HepG2 (cell line): Measurements from ENCODE around the gene PIP5K1A. TPM values are rescaled to one million over a fixed set of nuclear protein-coding genes. Genes with fewer than 3 reads are reported as not detected.

Experiments used
- CBX5 ChIP-seq: sonication (generic); formaldehyde crosslinking; IDR thresholded peaks from 2 replicates; pipeline ENCODE4 v1.4.0; 2020; ENCODE audit warnings: missing genetic modification reagents, borderline replicate concordance
- CHD2 ChIP-seq: IDR thresholded peaks from 2 replicates; pipeline ENCODE4 v1.6.1; 2011; ENCODE audit warnings: low read depth, low read length, improper control_type of control experiment
- CREB1 ChIP-seq, 2 experiments: fragments of 450-650 bp in 1 of 2; IDR thresholded peaks; 2 replicates each; pipeline ENCODE4 v1.6.1; 2016 to 2017; ENCODE audit warnings: control low read depth in 1 of 2, mild to moderate bottlenecking in 1 of 2, missing compliant biosample characterization in 1 of 2, missing genetic modification characterization in 1 of 2
- FOXJ3 ChIP-seq: sonication (generic); formaldehyde crosslinking; IDR thresholded peaks from 2 replicates; pipeline ENCODE4 v1.4.0; 2020; ENCODE audit warnings: missing genetic modification reagents, mild to moderate bottlenecking, borderline replicate concordance
- HNRNPH1 ChIP-seq: fragments of 200-400 bp; formaldehyde crosslinking; optimal IDR thresholded peaks from 2 replicates; pipeline ENCODE3; 2017; ENCODE audit warnings: mild to moderate bottlenecking, low read depth, low read length
- NBN ChIP-seq: fragments of 450-650 bp; conservative IDR thresholded peaks from 2 replicates; pipeline ENCODE4 v1.6.1; 2017
- RFXANK ChIP-seq: IDR thresholded peaks from 2 replicates; pipeline ENCODE4 v1.6.1; 2016
- ZBTB20 ChIP-seq: sonication (generic); formaldehyde crosslinking; IDR thresholded peaks from 2 replicates; pipeline ENCODE4 v1.8.1; 2023; ENCODE audit warnings: missing genetic modification reagents, low read depth, mild to moderate bottlenecking, borderline replicate concordance
- ZBTB8A ChIP-seq: sonication (generic); formaldehyde crosslinking; IDR thresholded peaks from 2 replicates; pipeline ENCODE4 v1.4.0; 2020; ENCODE audit warnings: mild to moderate bottlenecking, low read depth, missing genetic modification reagents, borderline replicate concordance
- ZNF264 ChIP-seq: sonication (generic); formaldehyde crosslinking; IDR thresholded peaks from 2 replicates; pipeline ENCODE4 v1.4.0; 2020; ENCODE audit warnings: missing genetic modification reagents
- ZNF441 ChIP-seq: sonication (generic); formaldehyde crosslinking; IDR thresholded peaks from 2 replicates; pipeline ENCODE4 v1.7.0; 2021; ENCODE audit warnings: missing genetic modification reagents, borderline replicate concordance
- ZNF629 ChIP-seq: sonication (generic); formaldehyde crosslinking; conservative IDR thresholded peaks from 2 replicates; pipeline ENCODE4 v1.5.0; 2020; ENCODE audit warnings: missing genetic modification reagents
- ZNF674 ChIP-seq: sonication (generic); formaldehyde crosslinking; IDR thresholded peaks from 2 replicates; pipeline ENCODE4 v1.5.0; 2020; ENCODE audit warnings: low read depth, mild to moderate bottlenecking, missing genetic modification reagents
- ZNF720 ChIP-seq: sonication (generic); formaldehyde crosslinking; IDR thresholded peaks from 2 replicates; pipeline ENCODE4 v1.4.0; 2020; ENCODE audit warnings: missing genetic modification reagents
- ZNF841 ChIP-seq: sonication (generic); formaldehyde crosslinking; IDR thresholded peaks from 2 replicates; pipeline ENCODE4 v1.8.1; 2023; ENCODE audit warnings: missing genetic modification reagents, borderline replicate concordance
- ZZZ3 ChIP-seq: sonication (generic); formaldehyde crosslinking; IDR thresholded peaks from 2 replicates; pipeline ENCODE4 v1.4.0; 2020; ENCODE audit warnings: missing genetic modification reagents, mild to moderate bottlenecking, borderline replicate concordance
- polyA plus RNA-seq, 8 experiments: library from polyadenylated mRNA; depleted of rRNA in 3 of 8; stranded (reverse) in 7 of 8; unstranded in 1 of 8; fragments of >200 nt; fragmentation: Illumina TruSeq in 4 of 8; extraction: Trizol in 4 of 8; gene quantifications; 2 replicates each; pipeline versions ENCODE4 v1.2.1 to v1.2.3, GENCODE V29; 2011 to 2016; ENCODE audit warnings: low read depth in 4 of 8, missing spikeins in 1 of 8, mixed read lengths in 1 of 8; ENCODE audit not compliant: insufficient read depth in 1 of 8
- total RNA-seq, 5 experiments: library from RNA; depleted of rRNA; stranded (reverse); fragments of >200 nt; fragmentation: Illumina TruSeq; extraction: Trizol; gene quantifications; 2 replicates each; pipeline ENCODE4 v1.2.3, GENCODE V29; 2016; ENCODE audit warnings: low read depth in 1 of 5
- TF ChIP-seq, protein P1 (sequence below): sonication (generic); formaldehyde crosslinking; IDR thresholded peaks from 2 replicates; pipeline ENCODE4 v1.4.0; 2020; ENCODE audit warnings: missing genetic modification reagents, borderline replicate concordance
- TF ChIP-seq, protein P2 (sequence below): sonication (generic); formaldehyde crosslinking; IDR thresholded peaks from 2 replicates; pipeline ENCODE4 v1.8.0; 2022; ENCODE audit warnings: missing genetic modification reagents, mild to moderate bottlenecking, borderline replicate concordance
- TF ChIP-seq, protein P3 (sequence below): sonication (generic); formaldehyde crosslinking; IDR thresholded peaks from 2 replicates; pipeline ENCODE4 v1.8.1; 2023; ENCODE audit warnings: mild to moderate bottlenecking, missing genetic modification reagents
- TF ChIP-seq, protein P4 (sequence below): sonication (generic); formaldehyde crosslinking; IDR thresholded peaks from 2 replicates; pipeline ENCODE4 v1.4.0; 2020; ENCODE audit warnings: mild to moderate bottlenecking, missing genetic modification reagents

The PIP5K1A gene
- total and polyA plus RNA-seq, 2 of the 13 experiments (the other 11 are each of a cell fraction or from before 2014, with no cell fraction given): 45.3 to 65.1 TPM

DNA sequence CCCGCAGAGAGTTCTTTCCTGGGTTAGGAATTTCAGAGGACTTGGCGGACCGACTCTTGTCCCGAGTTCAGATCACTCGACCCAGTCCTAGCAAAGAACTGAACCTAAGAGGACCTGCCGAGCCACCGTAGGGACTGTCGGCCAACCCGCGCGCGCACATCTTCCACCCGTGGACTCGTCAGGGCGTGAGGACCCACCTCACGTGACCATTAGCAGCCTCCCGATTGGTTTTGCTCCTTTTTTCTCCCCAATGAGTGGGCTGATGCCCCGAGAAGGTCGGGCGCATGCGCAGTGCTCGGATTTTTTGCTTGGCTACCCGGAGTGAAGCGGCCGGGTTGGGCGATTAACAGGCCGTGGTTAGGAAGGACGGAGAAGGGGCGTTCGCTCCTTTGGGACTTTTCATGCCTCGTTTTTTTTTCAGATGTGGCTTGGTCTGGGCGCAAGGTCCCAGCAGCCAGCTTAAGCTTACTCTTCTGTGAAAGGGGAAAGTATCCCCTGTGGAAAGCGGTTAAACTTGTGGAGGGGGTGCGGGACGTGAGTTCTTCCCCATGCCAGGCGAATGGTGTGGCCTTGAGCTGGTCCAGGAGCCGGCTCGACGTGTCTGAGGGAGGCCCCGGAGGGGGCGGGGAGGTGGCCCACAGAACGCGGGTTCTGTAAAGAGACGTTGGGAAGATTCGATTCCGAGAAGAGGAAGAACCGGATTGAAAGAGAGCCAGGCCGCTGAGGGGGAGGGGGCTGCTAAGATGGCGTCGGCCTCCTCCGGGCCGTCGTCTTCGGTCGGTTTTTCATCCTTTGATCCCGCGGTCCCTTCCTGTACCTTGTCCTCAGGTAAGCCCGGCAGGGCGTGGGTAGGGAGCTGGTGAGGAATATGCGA lies at the start of gene PIP5K1A (continued):
- TF ChIP-seq, protein P1, sequence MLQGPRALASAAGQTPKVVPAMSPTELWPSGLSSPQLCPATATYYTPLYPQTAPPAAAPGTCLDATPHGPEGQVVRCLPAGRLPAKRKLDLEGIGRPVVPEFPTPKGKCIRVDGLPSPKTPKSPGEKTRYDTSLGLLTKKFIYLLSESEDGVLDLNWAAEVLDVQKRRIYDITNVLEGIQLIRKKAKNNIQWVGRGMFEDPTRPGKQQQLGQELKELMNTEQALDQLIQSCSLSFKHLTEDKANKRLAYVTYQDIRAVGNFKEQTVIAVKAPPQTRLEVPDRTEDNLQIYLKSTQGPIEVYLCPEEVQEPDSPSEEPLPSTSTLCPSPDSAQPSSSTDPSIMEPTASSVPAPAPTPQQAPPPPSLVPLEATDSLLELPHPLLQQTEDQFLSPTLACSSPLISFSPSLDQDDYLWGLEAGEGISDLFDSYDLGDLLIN (CRISPR knock-in tag): 0 out of 2 replicates have a peak, but pooled peaks have one; percentile 37
- TF ChIP-seq, protein P2, sequence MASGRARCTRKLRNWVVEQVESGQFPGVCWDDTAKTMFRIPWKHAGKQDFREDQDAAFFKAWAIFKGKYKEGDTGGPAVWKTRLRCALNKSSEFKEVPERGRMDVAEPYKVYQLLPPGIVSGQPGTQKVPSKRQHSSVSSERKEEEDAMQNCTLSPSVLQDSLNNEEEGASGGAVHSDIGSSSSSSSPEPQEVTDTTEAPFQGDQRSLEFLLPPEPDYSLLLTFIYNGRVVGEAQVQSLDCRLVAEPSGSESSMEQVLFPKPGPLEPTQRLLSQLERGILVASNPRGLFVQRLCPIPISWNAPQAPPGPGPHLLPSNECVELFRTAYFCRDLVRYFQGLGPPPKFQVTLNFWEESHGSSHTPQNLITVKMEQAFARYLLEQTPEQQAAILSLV (CRISPR knock-in tag): no peak
- no peak for TF ChIP-seq CREB1 (IDR thresholded peaks at IDR 0.05)
- TF ChIP-seq CREB1 (CRISPR knock-in tag; IDR thresholded peaks at IDR 0.05): no peak; the same call in 1 of the 2 replicates
- 0 out of 2 replicates have a peak, but pooled peaks have one; percentile 10 for TF ChIP-seq ZNF841 (CRISPR knock-in tag)
- TF ChIP-seq, protein P3, sequence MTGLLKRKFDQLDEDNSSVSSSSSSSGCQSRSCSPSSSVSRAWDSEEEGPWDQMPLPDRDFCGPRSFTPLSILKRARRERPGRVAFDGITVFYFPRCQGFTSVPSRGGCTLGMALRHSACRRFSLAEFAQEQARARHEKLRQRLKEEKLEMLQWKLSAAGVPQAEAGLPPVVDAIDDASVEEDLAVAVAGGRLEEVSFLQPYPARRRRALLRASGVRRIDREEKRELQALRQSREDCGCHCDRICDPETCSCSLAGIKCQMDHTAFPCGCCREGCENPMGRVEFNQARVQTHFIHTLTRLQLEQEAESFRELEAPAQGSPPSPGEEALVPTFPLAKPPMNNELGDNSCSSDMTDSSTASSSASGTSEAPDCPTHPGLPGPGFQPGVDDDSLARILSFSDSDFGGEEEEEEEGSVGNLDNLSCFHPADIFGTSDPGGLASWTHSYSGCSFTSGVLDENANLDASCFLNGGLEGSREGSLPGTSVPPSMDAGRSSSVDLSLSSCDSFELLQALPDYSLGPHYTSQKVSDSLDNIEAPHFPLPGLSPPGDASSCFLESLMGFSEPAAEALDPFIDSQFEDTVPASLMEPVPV (CRISPR knock-in tag): no peak
- no peak for TF ChIP-seq ZNF720 (CRISPR knock-in tag)
- TF ChIP-seq HNRNPH1: no peak
- TF ChIP-seq ZNF264 (CRISPR knock-in tag): no peak
- 0 out of 2 replicates have a peak, but pooled peaks have one; percentile 30 for TF ChIP-seq ZNF629 (CRISPR knock-in tag)
- TF ChIP-seq, protein P4, sequence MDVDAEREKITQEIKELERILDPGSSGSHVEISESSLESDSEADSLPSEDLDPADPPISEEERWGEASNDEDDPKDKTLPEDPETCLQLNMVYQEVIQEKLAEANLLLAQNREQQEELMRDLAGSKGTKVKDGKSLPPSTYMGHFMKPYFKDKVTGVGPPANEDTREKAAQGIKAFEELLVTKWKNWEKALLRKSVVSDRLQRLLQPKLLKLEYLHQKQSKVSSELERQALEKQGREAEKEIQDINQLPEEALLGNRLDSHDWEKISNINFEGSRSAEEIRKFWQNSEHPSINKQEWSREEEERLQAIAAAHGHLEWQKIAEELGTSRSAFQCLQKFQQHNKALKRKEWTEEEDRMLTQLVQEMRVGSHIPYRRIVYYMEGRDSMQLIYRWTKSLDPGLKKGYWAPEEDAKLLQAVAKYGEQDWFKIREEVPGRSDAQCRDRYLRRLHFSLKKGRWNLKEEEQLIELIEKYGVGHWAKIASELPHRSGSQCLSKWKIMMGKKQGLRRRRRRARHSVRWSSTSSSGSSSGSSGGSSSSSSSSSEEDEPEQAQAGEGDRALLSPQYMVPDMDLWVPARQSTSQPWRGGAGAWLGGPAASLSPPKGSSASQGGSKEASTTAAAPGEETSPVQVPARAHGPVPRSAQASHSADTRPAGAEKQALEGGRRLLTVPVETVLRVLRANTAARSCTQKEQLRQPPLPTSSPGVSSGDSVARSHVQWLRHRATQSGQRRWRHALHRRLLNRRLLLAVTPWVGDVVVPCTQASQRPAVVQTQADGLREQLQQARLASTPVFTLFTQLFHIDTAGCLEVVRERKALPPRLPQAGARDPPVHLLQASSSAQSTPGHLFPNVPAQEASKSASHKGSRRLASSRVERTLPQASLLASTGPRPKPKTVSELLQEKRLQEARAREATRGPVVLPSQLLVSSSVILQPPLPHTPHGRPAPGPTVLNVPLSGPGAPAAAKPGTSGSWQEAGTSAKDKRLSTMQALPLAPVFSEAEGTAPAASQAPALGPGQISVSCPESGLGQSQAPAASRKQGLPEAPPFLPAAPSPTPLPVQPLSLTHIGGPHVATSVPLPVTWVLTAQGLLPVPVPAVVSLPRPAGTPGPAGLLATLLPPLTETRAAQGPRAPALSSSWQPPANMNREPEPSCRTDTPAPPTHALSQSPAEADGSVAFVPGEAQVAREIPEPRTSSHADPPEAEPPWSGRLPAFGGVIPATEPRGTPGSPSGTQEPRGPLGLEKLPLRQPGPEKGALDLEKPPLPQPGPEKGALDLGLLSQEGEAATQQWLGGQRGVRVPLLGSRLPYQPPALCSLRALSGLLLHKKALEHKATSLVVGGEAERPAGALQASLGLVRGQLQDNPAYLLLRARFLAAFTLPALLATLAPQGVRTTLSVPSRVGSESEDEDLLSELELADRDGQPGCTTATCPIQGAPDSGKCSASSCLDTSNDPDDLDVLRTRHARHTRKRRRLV: peak; percentile 79
- no peak for TF ChIP-seq NBN
- no peak for TF ChIP-seq CHD2
- no peak for TF ChIP-seq RFXANK (CRISPR knock-in tag)
- TF ChIP-seq FOXJ3: no peak
- no peak for TF ChIP-seq CBX5
- TF ChIP-seq ZNF674 (CRISPR knock-in tag): no peak
- TF ChIP-seq ZNF441 (CRISPR knock-in tag): peak; percentile 62; the same call in 1 of the 2 replicates
- 0 out of 2 replicates have a peak, but pooled peaks have one; percentile 14 for TF ChIP-seq ZBTB20 (CRISPR knock-in tag)
- no peak for TF ChIP-seq ZZZ3 (CRISPR knock-in tag)
- no peak for TF ChIP-seq ZBTB8A (CRISPR knock-in tag)
